H1 (cell line): ENCODE results near the gene ZFHX2. TPM values are rescaled to one million over a fixed set of nuclear protein-coding genes. Genes with fewer than 3 reads are reported as not detected.

Source experiments
- BCL11A ChIP-seq, 2 experiments: IDR thresholded peaks; one replicate each; pipeline ENCODE4 v1.6.1; 2011; ENCODE audit warnings: low read depth in 2 of 2, low read length in 2 of 2, mild to moderate bottlenecking in 2 of 2
- CBX5 ChIP-seq: fragments of 300-800, 300-1000 bp; sonication (generic); IDR thresholded peaks from 2 replicates; pipeline ENCODE4 v1.7.1; 2016; ENCODE audit warnings: antibody characterized with exemption, low read length, low read depth
- CTBP2 ChIP-seq: IDR thresholded peaks from 2 replicates; pipeline ENCODE4 v1.7.0; 2011; ENCODE audit warnings: borderline replicate concordance, mild to moderate bottlenecking, moderate library complexity, mixed read lengths, low read length; ENCODE audit not compliant: insufficient read depth, insufficient read length
- GABPA ChIP-seq: IDR thresholded peaks from 2 replicates; pipeline ENCODE4 v1.6.1; 2011; ENCODE audit warnings: mild to moderate bottlenecking, low read length, moderate library complexity, borderline replicate concordance; ENCODE audit not compliant: insufficient read depth
- GTF2F1 ChIP-seq: IDR thresholded peaks from 2 replicates; pipeline ENCODE4 v1.6.1; 2012; ENCODE audit warnings: low read depth, low read length, improper control_type of control experiment, borderline replicate concordance
- KDM4A ChIP-seq: IDR thresholded peaks from one replicate; pipeline ENCODE4 v1.7.1; 2012; ENCODE audit warnings: low read depth, mild to moderate bottlenecking, moderate library complexity, low read length, inconsistent platforms; ENCODE audit not compliant: severe bottlenecking
- polyA plus RNA-seq, 7 experiments: library from polyadenylated mRNA; depleted of rRNA in 3 of 7; stranded (reverse) in 5 of 7; unstranded in 2 of 7; fragments of >200 nt in 5 of 7; fragments of 200-250 nt in 2 of 7; gene quantifications; 1 replicate in 5 of 7; 2 replicates in 1 of 7; 4 replicates in 1 of 7; pipeline versions ENCODE4 v1.2.1 to v1.2.3, GENCODE V29; 2011 to 2013; ENCODE audit warnings: missing spikeins in 2 of 7, mixed read lengths in 2 of 7
- total RNA-seq: library from RNA; stranded (reverse); fragmentation: NEBNext Ultra II Directional; extraction: Animal tissue kit (Norgen Biotek cat#: 25700); gene quantifications from 2 replicates; pipeline ENCODE4 v1.2.1, GENCODE V29; 2021
- TF ChIP-seq, protein P1 (sequence below): fragments of 300-600 bp; sonication (generic); IDR thresholded peaks from 2 replicates; pipeline ENCODE4 v1.7.1; 2012; ENCODE audit warnings: low read length, moderate library complexity, mild to moderate bottlenecking, inconsistent platforms; ENCODE audit not compliant: insufficient replicate concordance

The ZFHX2 gene
- total and polyA plus RNA-seq, 2 of the 8 experiments (the other 6 are each of a cell fraction or from before 2014, with no cell fraction given) = 2.7 to 27.0 TPM

GRCh38 chr14:23561873-23562821, 10.6 kb upstream of the ZFHX2 start (continued):
- TF ChIP-seq, protein P1, sequence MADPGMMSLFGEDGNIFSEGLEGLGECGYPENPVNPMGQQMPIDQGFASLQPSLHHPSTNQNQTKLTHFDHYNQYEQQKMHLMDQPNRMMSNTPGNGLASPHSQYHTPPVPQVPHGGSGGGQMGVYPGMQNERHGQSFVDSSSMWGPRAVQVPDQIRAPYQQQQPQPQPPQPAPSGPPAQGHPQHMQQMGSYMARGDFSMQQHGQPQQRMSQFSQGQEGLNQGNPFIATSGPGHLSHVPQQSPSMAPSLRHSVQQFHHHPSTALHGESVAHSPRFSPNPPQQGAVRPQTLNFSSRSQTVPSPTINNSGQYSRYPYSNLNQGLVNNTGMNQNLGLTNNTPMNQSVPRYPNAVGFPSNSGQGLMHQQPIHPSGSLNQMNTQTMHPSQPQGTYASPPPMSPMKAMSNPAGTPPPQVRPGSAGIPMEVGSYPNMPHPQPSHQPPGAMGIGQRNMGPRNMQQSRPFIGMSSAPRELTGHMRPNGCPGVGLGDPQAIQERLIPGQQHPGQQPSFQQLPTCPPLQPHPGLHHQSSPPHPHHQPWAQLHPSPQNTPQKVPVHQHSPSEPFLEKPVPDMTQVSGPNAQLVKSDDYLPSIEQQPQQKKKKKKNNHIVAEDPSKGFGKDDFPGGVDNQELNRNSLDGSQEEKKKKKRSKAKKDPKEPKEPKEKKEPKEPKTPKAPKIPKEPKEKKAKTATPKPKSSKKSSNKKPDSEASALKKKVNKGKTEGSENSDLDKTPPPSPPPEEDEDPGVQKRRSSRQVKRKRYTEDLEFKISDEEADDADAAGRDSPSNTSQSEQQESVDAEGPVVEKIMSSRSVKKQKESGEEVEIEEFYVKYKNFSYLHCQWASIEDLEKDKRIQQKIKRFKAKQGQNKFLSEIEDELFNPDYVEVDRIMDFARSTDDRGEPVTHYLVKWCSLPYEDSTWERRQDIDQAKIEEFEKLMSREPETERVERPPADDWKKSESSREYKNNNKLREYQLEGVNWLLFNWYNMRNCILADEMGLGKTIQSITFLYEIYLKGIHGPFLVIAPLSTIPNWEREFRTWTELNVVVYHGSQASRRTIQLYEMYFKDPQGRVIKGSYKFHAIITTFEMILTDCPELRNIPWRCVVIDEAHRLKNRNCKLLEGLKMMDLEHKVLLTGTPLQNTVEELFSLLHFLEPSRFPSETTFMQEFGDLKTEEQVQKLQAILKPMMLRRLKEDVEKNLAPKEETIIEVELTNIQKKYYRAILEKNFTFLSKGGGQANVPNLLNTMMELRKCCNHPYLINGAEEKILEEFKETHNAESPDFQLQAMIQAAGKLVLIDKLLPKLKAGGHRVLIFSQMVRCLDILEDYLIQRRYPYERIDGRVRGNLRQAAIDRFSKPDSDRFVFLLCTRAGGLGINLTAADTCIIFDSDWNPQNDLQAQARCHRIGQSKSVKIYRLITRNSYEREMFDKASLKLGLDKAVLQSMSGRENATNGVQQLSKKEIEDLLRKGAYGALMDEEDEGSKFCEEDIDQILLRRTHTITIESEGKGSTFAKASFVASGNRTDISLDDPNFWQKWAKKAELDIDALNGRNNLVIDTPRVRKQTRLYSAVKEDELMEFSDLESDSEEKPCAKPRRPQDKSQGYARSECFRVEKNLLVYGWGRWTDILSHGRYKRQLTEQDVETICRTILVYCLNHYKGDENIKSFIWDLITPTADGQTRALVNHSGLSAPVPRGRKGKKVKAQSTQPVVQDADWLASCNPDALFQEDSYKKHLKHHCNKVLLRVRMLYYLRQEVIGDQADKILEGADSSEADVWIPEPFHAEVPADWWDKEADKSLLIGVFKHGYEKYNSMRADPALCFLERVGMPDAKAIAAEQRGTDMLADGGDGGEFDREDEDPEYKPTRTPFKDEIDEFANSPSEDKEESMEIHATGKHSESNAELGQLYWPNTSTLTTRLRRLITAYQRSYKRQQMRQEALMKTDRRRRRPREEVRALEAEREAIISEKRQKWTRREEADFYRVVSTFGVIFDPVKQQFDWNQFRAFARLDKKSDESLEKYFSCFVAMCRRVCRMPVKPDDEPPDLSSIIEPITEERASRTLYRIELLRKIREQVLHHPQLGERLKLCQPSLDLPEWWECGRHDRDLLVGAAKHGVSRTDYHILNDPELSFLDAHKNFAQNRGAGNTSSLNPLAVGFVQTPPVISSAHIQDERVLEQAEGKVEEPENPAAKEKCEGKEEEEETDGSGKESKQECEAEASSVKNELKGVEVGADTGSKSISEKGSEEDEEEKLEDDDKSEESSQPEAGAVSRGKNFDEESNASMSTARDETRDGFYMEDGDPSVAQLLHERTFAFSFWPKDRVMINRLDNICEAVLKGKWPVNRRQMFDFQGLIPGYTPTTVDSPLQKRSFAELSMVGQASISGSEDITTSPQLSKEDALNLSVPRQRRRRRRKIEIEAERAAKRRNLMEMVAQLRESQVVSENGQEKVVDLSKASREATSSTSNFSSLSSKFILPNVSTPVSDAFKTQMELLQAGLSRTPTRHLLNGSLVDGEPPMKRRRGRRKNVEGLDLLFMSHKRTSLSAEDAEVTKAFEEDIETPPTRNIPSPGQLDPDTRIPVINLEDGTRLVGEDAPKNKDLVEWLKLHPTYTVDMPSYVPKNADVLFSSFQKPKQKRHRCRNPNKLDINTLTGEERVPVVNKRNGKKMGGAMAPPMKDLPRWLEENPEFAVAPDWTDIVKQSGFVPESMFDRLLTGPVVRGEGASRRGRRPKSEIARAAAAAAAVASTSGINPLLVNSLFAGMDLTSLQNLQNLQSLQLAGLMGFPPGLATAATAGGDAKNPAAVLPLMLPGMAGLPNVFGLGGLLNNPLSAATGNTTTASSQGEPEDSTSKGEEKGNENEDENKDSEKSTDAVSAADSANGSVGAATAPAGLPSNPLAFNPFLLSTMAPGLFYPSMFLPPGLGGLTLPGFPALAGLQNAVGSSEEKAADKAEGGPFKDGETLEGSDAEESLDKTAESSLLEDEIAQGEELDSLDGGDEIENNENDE = no peak
- no peak for TF ChIP-seq GABPA
- no peak for TF ChIP-seq BCL11A (IDR thresholded peaks at IDR 0.05; ENCODE audit: low read depth in 2 of 2, low read length in 2 of 2)
- TF ChIP-seq GTF2F1 = no peak
- TF ChIP-seq CTBP2 = no peak
- TF ChIP-seq KDM4A = no peak
- no peak for TF ChIP-seq CBX5
